OCI-LY7 (cell line): Measurements from ENCODE around the gene FUCA2. TPM values are rescaled to one million over a fixed set of nuclear protein-coding genes. Genes with fewer than 3 reads are reported as not detected.

Experiments used
- BruUV-seq: library from RNA; stranded (reverse); fragments of 400-500 nt; replicated peaks from 2 replicates; lab custom pipeline; 2021; lab: Mats Ljungman, UMichigan
- CTCF ChIA-PET: fragments of 300-600 bp; sonication (Branson Sonifier 250); formaldehyde crosslinking; loops from one replicate; lab custom pipeline; 2022; ENCODE audit warnings: antibody characterized with exemption; ENCODE audit not compliant: unreplicated experiment; lab: Charles Lee
- POLR2A ChIA-PET: fragments of 300-600 bp; sonication (Branson Sonifier 250); formaldehyde crosslinking; loops from one replicate; lab custom pipeline; 2022; ENCODE audit warnings: antibody characterized with exemption; lab: Charles Lee
- DNase-seq: peaks from one replicate; pipeline ENCODE4 v3.0.0-alpha.2; 2015; ENCODE audit warnings: low spot score
- H2AFZ ChIP-seq: fragments of 200-600 bp; sonication (generic), shearing (Covaris generic); 2 replicates; pipeline ENCODE4 v1.6.1; 2014; ENCODE audit warnings: mild to moderate bottlenecking, antibody characterized with exemption, low read length, moderate library complexity
- H3K27ac ChIP-seq: fragments of 200-600 bp; sonication (generic); 2 replicates; pipeline ENCODE4 v1.5.1; 2014; ENCODE audit warnings: mixed run types, low read depth, mild to moderate bottlenecking, moderate library complexity, low read length, inconsistent platforms; ENCODE audit not compliant: poor library complexity, severe bottlenecking
- H3K36me3 ChIP-seq: fragments of 200-600 bp; sonication (generic); 2 replicates; pipeline ENCODE4 v1.6.1; 2014; ENCODE audit warnings: mild to moderate bottlenecking, antibody characterized with exemption, low read length, moderate library complexity, mixed read lengths; ENCODE audit not compliant: insufficient read depth
- H3K4me1 ChIP-seq: fragments of 200-600 bp; sonication (generic); 2 replicates; pipeline ENCODE4 v1.5.1; 2014; ENCODE audit warnings: mild to moderate bottlenecking, low read length; ENCODE audit not compliant: insufficient read depth, poor library complexity, severe bottlenecking
- H3K4me2 ChIP-seq: fragments of 200-600 bp; sonication (generic); 2 replicates; pipeline ENCODE4 v1.6.1; 2014; ENCODE audit warnings: mild to moderate bottlenecking, low read length
- H3K4me3 ChIP-seq: fragments of 200-600 bp; sonication (generic); 2 replicates; pipeline ENCODE4 v1.5.1; 2014; ENCODE audit warnings: mild to moderate bottlenecking, low read depth, low read length; ENCODE audit not compliant: poor library complexity, severe bottlenecking
- H3K79me2 ChIP-seq: fragments of 200-600 bp; sonication (generic); 2 replicates; pipeline ENCODE4 v1.6.1; 2016; ENCODE audit warnings: low read depth, mild to moderate bottlenecking, low read length, moderate library complexity, mixed read lengths; ENCODE audit not compliant: insufficient read depth
- H3K9me2 ChIP-seq: fragments of 200-600 bp; sonication (generic); 2 replicates; pipeline ENCODE4 v1.6.1; 2016; ENCODE audit warnings: mild to moderate bottlenecking, low read length, mixed read lengths; ENCODE audit not compliant: insufficient read depth
- H3K9me3 ChIP-seq: fragments of 200-600 bp; sonication (generic); 2 replicates; pipeline ENCODE4 v1.6.1; 2014; ENCODE audit warnings: mild to moderate bottlenecking, mixed run types, low read length, mixed read lengths
- H4K20me1 ChIP-seq: fragments of 200-600 bp; sonication (generic); 2 replicates; pipeline ENCODE4 v1.6.1; 2014; ENCODE audit warnings: mild to moderate bottlenecking, antibody characterized with exemption, low read length, moderate library complexity, mixed read lengths; ENCODE audit not compliant: insufficient read depth
- EZH2phosphoT487 ChIP-seq: fragments of 200-600 bp; sonication (generic); IDR thresholded peaks from 2 replicates; pipeline ENCODE4 v1.6.1; 2018; ENCODE audit warnings: low read depth, borderline replicate concordance, mild to moderate bottlenecking, mixed run types, antibody characterized with exemption, low read length, moderate library complexity, mixed read lengths
- intact Hi-C: fragments of 100-400 bp; cut with micrococcal nuclease; formaldehyde crosslinking; loops from one replicate; pipeline ENCODE4 v1.10.0; 2022; ENCODE audit not compliant: unreplicated experiment
- total RNA-seq, 2 experiments: library from RNA; depleted of rRNA in 1 of 2; stranded (reverse); fragments of >200 nt in 1 of 2; shearing (Covaris generic) in 1 of 2; gene quantifications; 2 replicates each; pipeline ENCODE4 v1.2.3, GENCODE V29; 2014 to 2022
- TF ChIP-seq, protein P1 (sequence below): fragments of 200-600 bp; sonication (generic); conservative IDR thresholded peaks from 2 replicates; pipeline ENCODE4 v1.5.1; 2014; ENCODE audit warnings: mild to moderate bottlenecking, antibody characterized with exemption, low read length, moderate library complexity, mixed read lengths

FUCA2 gene
- total RNA-seq, 2 experiments from 2014 or later = not detected

DNA sequence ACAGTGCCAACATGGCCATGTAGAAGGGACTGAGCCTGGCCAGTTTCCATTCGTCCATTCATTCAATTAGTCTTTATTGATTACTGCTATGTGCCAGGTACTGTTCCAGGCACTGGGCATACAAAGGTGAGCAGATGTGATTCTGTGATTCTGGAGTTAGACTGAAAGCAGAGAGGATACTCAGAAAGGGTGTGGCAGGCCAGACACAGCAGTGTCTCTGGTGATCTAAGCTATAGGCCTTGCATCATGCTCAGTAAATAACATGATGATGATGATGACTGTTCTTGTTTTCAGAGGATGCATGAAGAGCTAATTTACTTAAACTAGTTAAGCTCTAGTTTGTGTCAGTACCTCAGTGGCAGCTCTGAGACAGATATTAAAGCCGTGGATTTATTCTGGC is 31.4 kb upstream of the FUCA2 start:
- Histone ChIP-seq H3K9me3 (no peaks in the 10 kb centered on the region), H3K4me3 (no peak overlapping the region), H3K4me2 (no peak overlapping the region), H3K79me2 (no peaks in the 10 kb centered on the region), H2AFZ (no peak overlapping the region), H3K9me2 (no peaks in the 10 kb centered on the region), H4K20me1 (no peaks in the 10 kb centered on the region), H3K27ac (no peak overlapping the region), H3K36me3 (no peaks in the 10 kb centered on the region), H3K4me1 (no peaks in the 10 kb centered on the region)
- intact Hi-C loops = no loop called here
- DNase-seq = no peak
- no peak for TF ChIP-seq EZH2phosphoT487
- TF ChIP-seq, protein P1, sequence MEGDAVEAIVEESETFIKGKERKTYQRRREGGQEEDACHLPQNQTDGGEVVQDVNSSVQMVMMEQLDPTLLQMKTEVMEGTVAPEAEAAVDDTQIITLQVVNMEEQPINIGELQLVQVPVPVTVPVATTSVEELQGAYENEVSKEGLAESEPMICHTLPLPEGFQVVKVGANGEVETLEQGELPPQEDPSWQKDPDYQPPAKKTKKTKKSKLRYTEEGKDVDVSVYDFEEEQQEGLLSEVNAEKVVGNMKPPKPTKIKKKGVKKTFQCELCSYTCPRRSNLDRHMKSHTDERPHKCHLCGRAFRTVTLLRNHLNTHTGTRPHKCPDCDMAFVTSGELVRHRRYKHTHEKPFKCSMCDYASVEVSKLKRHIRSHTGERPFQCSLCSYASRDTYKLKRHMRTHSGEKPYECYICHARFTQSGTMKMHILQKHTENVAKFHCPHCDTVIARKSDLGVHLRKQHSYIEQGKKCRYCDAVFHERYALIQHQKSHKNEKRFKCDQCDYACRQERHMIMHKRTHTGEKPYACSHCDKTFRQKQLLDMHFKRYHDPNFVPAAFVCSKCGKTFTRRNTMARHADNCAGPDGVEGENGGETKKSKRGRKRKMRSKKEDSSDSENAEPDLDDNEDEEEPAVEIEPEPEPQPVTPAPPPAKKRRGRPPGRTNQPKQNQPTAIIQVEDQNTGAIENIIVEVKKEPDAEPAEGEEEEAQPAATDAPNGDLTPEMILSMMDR = no peak
- BruUV-seq = no TSS peak
- ChIA-PET POLR2A (interaction anchor here (0.5 kb wide), 1 partner anchor 1117 kb away, joined by 3 read pairs; no protein-coding TSS in a partner anchor), CTCF (no interaction called here)

DNA sequence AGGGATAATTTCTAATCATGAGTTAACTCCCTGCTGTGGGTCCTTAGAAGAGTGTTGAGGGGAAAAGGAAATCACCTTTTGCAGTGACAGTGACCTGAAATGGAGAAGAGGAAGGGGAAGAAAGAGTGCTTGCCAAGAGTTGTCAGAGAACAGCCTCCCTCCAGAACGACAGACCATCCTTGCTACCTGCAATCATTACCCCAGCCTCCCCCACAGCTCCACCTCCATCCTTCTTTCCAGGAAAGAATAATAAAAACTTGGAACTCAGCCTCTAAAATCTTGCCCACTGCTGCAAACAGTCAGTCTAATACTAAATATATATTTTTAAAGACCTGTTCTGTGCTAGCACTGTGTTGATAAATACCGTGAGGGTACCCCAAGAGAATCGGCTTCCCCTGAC is 28.7 kb upstream of the FUCA2 start:
- BruUV-seq = no TSS peak
- no peak for TF ChIP-seq EZH2phosphoT487
- TF ChIP-seq, protein P1 = no peak
- Histone ChIP-seq H3K4me3 (no peak overlapping the region), H3K36me3 (no peaks in the 10 kb centered on the region), H3K4me1 (no peaks in the 10 kb centered on the region), H2AFZ (no peak overlapping the region), H3K27ac (no peak overlapping the region), H4K20me1 (no peaks in the 10 kb centered on the region), H3K4me2 (no peak overlapping the region), H3K9me2 (no peaks in the 10 kb centered on the region), H3K79me2 (no peaks in the 10 kb centered on the region), H3K9me3 (no peaks in the 10 kb centered on the region)
- no peak for DNase-seq
- intact Hi-C loops = no loop called here
- POLR2A ChIA-PET = no interaction called here
- CTCF ChIA-PET = no interaction called here

DNA sequence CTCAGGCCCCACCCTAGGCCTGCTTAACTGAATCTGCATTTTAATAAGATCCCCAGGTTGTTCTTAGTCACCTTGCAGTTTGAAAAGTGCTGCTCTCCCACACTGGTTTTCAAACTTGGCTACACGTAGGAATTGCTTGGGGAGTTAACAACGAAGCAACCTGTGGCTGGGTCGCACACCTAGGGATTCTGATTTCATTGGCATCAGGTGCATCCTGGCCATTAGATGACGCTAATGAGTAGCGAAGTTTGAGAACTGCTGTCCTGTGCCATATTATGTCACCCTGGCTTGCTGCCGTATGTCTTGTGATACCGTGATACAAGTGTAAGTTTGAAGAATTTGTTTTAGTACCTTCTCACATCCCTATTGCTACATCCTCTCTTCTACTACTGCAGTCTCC is 28.2 kb upstream of the FUCA2 start:
- POLR2A ChIA-PET = interaction anchor here (0.6 kb wide), 1 partner anchor 380 kb away, joined by 5 read pairs; no protein-coding TSS in a partner anchor
- intact Hi-C loops = loop anchor here (5.0 kb wide), 1 partner anchor 303 kb away; the partner anchor contains the start of gene LTV1
- Histone ChIP-seq H2AFZ (no peak overlapping the region), H3K79me2 (no peaks in the 10 kb centered on the region), H3K9me3 (no peaks in the 10 kb centered on the region), H3K4me1 (no peaks in the 10 kb centered on the region), H4K20me1 (no peaks in the 10 kb centered on the region), H3K4me3 (no peak overlapping the region), H3K27ac (no peak overlapping the region), H3K9me2 (no peaks in the 10 kb centered on the region), H3K36me3 (no peaks in the 10 kb centered on the region), H3K4me2 (no peak overlapping the region)
- TF ChIP-seq, protein P1 = no peak
- no peak for TF ChIP-seq EZH2phosphoT487
- BruUV-seq = no TSS peak
- CTCF ChIA-PET = no interaction called here
- DNase-seq = no peak
